BJ (cell line): ENCODE results near the gene CDK5. TPM values are rescaled to one million over a fixed set of nuclear protein-coding genes. Genes with fewer than 3 reads are reported as not detected.
A peak's percentile ranks its signal among the peaks of the same experiment; 100 is the strongest.

Experiments used
- CTCF ChIA-PET: fragments of 350-600 bp; formaldehyde crosslinking; extraction: SDS; loops from one replicate; lab custom pipeline; 2021; ENCODE audit warnings: antibody characterized with exemption, inconsistent platforms; lab: Yijun Ruan, JAX
- POLR2A ChIA-PET: fragments of 300-600 bp; sonication (Branson Sonifier 250); formaldehyde crosslinking; extraction: SDS; loops from one replicate; lab custom pipeline; 2021; ENCODE audit warnings: antibody characterized with exemption; lab: Charles Lee
- DNase-seq: peaks from one replicate; pipeline ENCODE4 v3.0.0-alpha.2; 2011; ENCODE audit warnings: low read depth
- H3K27me3 ChIP-seq: 2 replicates; pipeline ENCODE4 v1.6.0; 2011; ENCODE audit warnings: low read length; ENCODE audit not compliant: control insufficient read depth, insufficient read depth
- H3K36me3 ChIP-seq: 2 replicates; pipeline ENCODE4 v1.5.1; 2011; ENCODE audit warnings: low read length; ENCODE audit not compliant: control insufficient read depth, insufficient read depth
- H3K4me3 ChIP-seq: 2 replicates; pipeline ENCODE4 v1.5.1; 2011; ENCODE audit warnings: low read depth, mild to moderate bottlenecking, control low read depth, low read length
- CTCF ChIP-seq: IDR thresholded peaks from 2 replicates; pipeline ENCODE4 v1.5.1; 2011; ENCODE audit warnings: low read depth, mild to moderate bottlenecking, control low read depth, inconsistent platforms, low read length, moderate library complexity; ENCODE audit not compliant: insufficient read depth
- polyA plus RNA-seq: library from polyadenylated mRNA; depleted of rRNA; stranded (reverse); fragments of >200 nt; gene quantifications from 2 replicates; pipeline ENCODE4 v1.2.3, GENCODE V29; 2011

The CDK5 gene
- polyA plus RNA-seq, 1 experiment = 33.2 TPM

- no peak for DNase-seq
- ChIA-PET CTCF (interaction anchor here (0.6 to 1.0 kb wide), 3 partner anchors 14 to 47 kb away, joined by 3 read pairs; no protein-coding TSS in a partner anchor), POLR2A (no interaction called here)
- Histone ChIP-seq H3K36me3 (peaks cover 30% of the 10 kb centered on the region), H3K27me3 (no peaks in the 10 kb centered on the region), H3K4me3 (peak overlapping the region; percentile 6; the same call in 1 of the 2 replicates)
- TF ChIP-seq CTCF = no peak
Measured at GRCh38 chr7:151063212-151063561, 5.5 kb upstream of the CDK5 start.

- CTCF ChIA-PET = interaction anchor here (0.6 to 2.5 kb wide), 4 partner anchors 15 to 44 kb away, joined by 3 to 5 read pairs (median 3); partner anchors contain the start of gene FASTK
- POLR2A ChIA-PET = interaction anchor here (0.6 kb wide), 2 partner anchors 13 to 79 kb away, joined by 4 to 5 read pairs; no protein-coding TSS in a partner anchor
- peak overlapping the region; percentile 16 for H3K4me3 ChIP-seq
- peaks cover 26% of the 10 kb centered on the region for H3K36me3 ChIP-seq
- H3K27me3 ChIP-seq = no peaks in the 10 kb centered on the region
- no peak for TF ChIP-seq CTCF
- no peak for DNase-seq
Measured at GRCh38 chr7:151062399-151063211, 4.9 kb upstream of the CDK5 start.

- H3K27me3 ChIP-seq = no peaks in the 10 kb centered on the region
- POLR2A ChIA-PET = no interaction called here
- no peak for TF ChIP-seq CTCF
- CTCF ChIA-PET = interaction anchor here (2.5 kb wide), 1 partner anchor 19 kb away, joined by 5 read pairs; the partner anchor contains the start of gene FASTK
- H3K4me3 ChIP-seq = no peak overlapping the region
- DNase-seq = no peak
- peaks cover 22% of the 10 kb centered on the region for H3K36me3 ChIP-seq
Measured at GRCh38 chr7:151062111-151062398, 4.4 kb upstream of the CDK5 start.

GRCh38 chr7:151061213-151062110 is 3.8 kb upstream of the CDK5 start:
- ChIA-PET POLR2A (no interaction called here), CTCF (interaction anchor here (0.9 to 2.5 kb wide), 9 partner anchors 15 to 53 kb away, joined by 3 to 6 read pairs (median 3); partner anchors contain the start of gene FASTK)
- no peak for DNase-seq
- TF ChIP-seq CTCF = no peak
- Histone ChIP-seq H3K4me3 (peak overlapping the region; percentile 76; the same call in 1 of the 2 replicates), H3K36me3 (peaks cover 17% of the 10 kb centered on the region), H3K27me3 (no peaks in the 10 kb centered on the region)
